ENCODE results near the gene CSNK1E.

Gene CSNK1E

DNA sequence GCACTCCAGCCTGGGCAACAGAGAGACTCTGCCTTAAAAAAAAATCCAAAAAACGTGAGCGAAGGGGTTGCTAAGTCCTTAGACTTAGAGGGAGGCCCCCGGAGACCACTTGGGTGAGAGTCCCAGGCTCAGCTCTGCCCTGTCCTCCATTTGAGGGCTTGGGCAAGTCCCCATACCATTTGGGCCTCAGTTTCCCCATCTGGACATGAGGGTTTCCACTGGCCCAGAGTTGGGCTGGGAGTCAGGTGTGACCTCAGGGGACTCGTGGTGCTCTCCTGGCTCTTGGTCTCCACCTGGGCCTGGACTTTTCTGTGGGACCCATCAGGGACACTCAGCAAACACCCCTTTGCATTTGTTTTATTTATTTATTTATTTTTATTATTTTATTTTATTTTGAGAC lies 35.2 kb upstream of the CSNK1E start:
- ChIA-PET CTCF (interaction anchor here (0.7 to 2.2 kb wide), 12 partner anchors 8 to 331 kb away, joined by 3 to 7 read pairs (median 4); no protein-coding TSS in a partner anchor), POLR2A (no interaction called here)
- no peak for DNase-seq (ENCODE audit: extremely low spot score)

GRCh38 chr22:38350444-38351359 lies 33.5 kb upstream of the CSNK1E start:
- ChIA-PET CTCF (interaction anchor here (1.0 to 2.4 kb wide), 4 partner anchors 12 to 299 kb away, joined by 3 to 10 read pairs (median 6); no protein-coding TSS in a partner anchor), POLR2A (interaction anchor here (0.6 kb wide), 1 partner anchor 26 kb away, joined by 6 read pairs; no protein-coding TSS in a partner anchor)

More for the DNA sequence above, 35.2 kb upstream of the CSNK1E start:
- TF ChIP-seq, protein P1, sequence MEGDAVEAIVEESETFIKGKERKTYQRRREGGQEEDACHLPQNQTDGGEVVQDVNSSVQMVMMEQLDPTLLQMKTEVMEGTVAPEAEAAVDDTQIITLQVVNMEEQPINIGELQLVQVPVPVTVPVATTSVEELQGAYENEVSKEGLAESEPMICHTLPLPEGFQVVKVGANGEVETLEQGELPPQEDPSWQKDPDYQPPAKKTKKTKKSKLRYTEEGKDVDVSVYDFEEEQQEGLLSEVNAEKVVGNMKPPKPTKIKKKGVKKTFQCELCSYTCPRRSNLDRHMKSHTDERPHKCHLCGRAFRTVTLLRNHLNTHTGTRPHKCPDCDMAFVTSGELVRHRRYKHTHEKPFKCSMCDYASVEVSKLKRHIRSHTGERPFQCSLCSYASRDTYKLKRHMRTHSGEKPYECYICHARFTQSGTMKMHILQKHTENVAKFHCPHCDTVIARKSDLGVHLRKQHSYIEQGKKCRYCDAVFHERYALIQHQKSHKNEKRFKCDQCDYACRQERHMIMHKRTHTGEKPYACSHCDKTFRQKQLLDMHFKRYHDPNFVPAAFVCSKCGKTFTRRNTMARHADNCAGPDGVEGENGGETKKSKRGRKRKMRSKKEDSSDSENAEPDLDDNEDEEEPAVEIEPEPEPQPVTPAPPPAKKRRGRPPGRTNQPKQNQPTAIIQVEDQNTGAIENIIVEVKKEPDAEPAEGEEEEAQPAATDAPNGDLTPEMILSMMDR (IDR thresholded peaks at IDR 0.05; ENCODE audit: control extremely low read depth, extremely low read depth, low read depth, missing control alignments) = no peak

GRCh38 chr22:38348751-38349496 lies 31.7 kb upstream of the CSNK1E start:
- CTCF ChIA-PET = interaction anchor here (1.1 to 3.4 kb wide), 4 partner anchors 11 to 296 kb away, joined by 3 to 12 read pairs (median 6); no protein-coding TSS in a partner anchor
- no peak for DNase-seq (ENCODE audit: extremely low spot score)
- POLR2A ChIA-PET = no interaction called here
- TF ChIP-seq, protein P1 (IDR thresholded peaks at IDR 0.05; ENCODE audit: control extremely low read depth, extremely low read depth, low read depth, missing control alignments) = no peak

More at GRCh38 chr22:38350444-38351359, 33.5 kb upstream of the CSNK1E start:
- no peak for DNase-seq (ENCODE audit: extremely low spot score)
- TF ChIP-seq, protein P1 (IDR thresholded peaks at IDR 0.05; ENCODE audit: control extremely low read depth, extremely low read depth, low read depth, missing control alignments) = no peak

GRCh38 chr22:38347944-38348750 lies 30.9 kb upstream of the CSNK1E start:
- CTCF ChIA-PET = interaction anchor here (1.1 to 3.4 kb wide), 5 partner anchors 10 to 296 kb away, joined by 3 to 12 read pairs (median 3); no protein-coding TSS in a partner anchor

DNA sequence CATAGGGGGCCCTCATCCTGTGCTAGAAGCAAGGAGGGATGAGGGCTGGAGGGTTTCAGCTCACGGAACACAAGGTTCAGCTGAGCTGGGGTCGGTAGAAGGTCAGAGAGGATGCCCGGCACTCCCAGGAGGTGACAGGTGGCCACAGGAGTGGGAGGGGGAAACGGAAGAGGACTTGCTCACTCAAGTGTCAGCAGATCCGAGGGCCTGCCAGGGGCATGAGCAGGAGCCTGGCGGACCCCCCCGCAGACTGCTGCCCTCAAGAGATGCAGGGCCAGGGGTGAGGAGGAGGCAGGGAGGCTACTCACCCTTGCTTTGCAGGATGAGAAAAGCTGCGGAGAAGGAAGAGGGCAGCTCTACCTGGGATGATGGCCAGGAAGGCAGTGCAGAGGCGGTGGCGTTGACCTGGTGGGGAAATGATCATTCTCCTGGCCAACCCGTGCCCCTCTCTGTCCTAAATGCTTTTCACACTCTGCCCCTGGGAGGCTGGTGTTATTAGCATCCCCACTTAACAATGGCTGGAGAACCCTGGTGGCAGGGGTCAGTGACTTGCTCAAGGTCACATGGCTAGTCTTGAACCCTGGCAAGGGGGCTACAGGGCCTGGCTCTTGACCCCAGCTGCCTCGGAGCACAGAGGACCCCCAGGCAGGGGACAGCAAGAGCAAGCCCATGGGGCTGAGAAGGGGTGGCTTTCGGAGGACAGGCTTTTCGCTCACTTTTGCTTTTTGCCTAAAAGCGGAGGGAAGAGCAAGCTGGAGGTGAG lies 30.1 kb upstream of the CSNK1E start:
- ChIA-PET POLR2A (interaction anchor here (0.6 kb wide), 1 partner anchor 1328 kb away, joined by 3 read pairs; the partner anchor contains the start of genes MPST and TST), CTCF (interaction anchor here (1.0 to 3.4 kb wide), 5 partner anchors 11 to 295 kb away, joined by 3 to 12 read pairs (median 4); no protein-coding TSS in a partner anchor)
- DNase-seq (ENCODE audit: extremely low spot score) = no peak

More at GRCh38 chr22:38347944-38348750, 30.9 kb upstream of the CSNK1E start:
- POLR2A ChIA-PET = no interaction called here
- DNase-seq (ENCODE audit: extremely low spot score) = no peak
- TF ChIP-seq, protein P1 (IDR thresholded peaks at IDR 0.05; ENCODE audit: control extremely low read depth, extremely low read depth, low read depth, missing control alignments) = no peak

More for the DNA sequence above, 30.1 kb upstream of the CSNK1E start:
- TF ChIP-seq, protein P1 (IDR thresholded peaks at IDR 0.05; ENCODE audit: control extremely low read depth, extremely low read depth, low read depth, missing control alignments) = no peak
